Uterus (tissue), 4 donors: ENCODE data around the gene LRFN3. TPM values are rescaled to one million over a fixed set of nuclear protein-coding genes. Genes with fewer than 3 reads are reported as not detected.
"Not testable (repeated sequence)": the region's sequence is repeated elsewhere in the genome, so short reads cannot be mapped to it uniquely, and the experiment has no call there.

Experiments
- DNase-seq, 2 donors: peaks; one replicate each; pipeline ENCODE4 v3.0.0-alpha.2; 2019 to 2020
- H3K27ac ChIP-seq, 2 donors: fragments of 200-600 bp; sonication (generic); 1 replicate in 1 of 2; 2 replicates in 1 of 2; pipeline ENCODE4 v1.5.1; 2016 to 2018
- H3K27me3 ChIP-seq, 2 donors: fragments of 200-600 bp; sonication (generic); one replicate each; pipeline ENCODE4 v1.5.1; 2018 to 2019; ENCODE audit warnings: control low read depth in 1 of 2
- H3K36me3 ChIP-seq, 2 donors: fragments of 200-600 bp; sonication (generic); one replicate each; pipeline ENCODE4 v1.5.1; 2019; ENCODE audit warnings: control low read depth in 1 of 2
- H3K4me1 ChIP-seq, 2 donors: fragments of 200-600 bp; sonication (generic); one replicate each; pipeline ENCODE4 v1.5.1; 2018 to 2019; ENCODE audit warnings: control low read depth in 1 of 2
- H3K4me3 ChIP-seq, 2 donors: fragments of 200-600 bp; sonication (generic); 1 replicate in 1 of 2; 2 replicates in 1 of 2; pipeline ENCODE4 v1.5.1; 2018 to 2019; ENCODE audit warnings: mild to moderate bottlenecking in 1 of 2
- H3K9me3 ChIP-seq, 2 donors: fragments of 200-600 bp; sonication (generic); one replicate each; pipeline ENCODE4 v1.5.1; 2019; ENCODE audit warnings: control low read depth in 1 of 2
- CTCF ChIP-seq, 4 experiments: fragments of 200-600 bp in 2 of 4; fragments of 450-650 bp in 2 of 4; sonication (generic) in 2 of 4; IDR thresholded peaks; one replicate each; pipeline ENCODE4 v1.5.1; 2016 to 2019; ENCODE audit warnings: antibody characterized with exemption in 4 of 4, mild to moderate bottlenecking in 2 of 4, moderate library complexity in 1 of 4
- POLR2A ChIP-seq, 2 donors: fragments of 450-650 bp; IDR thresholded peaks; one replicate each; pipeline ENCODE4 v1.6.1; 2016; ENCODE audit warnings: antibody characterized with exemption in 2 of 2, mild to moderate bottlenecking in 1 of 2, moderate library complexity in 1 of 2
- intact Hi-C: fragments of 100-400 bp; cut with DNase I; formaldehyde crosslinking; loops from one replicate; pipeline ENCODE4 v1.15.1; 2023; ENCODE audit warnings: low total_unique reads
- total RNA-seq, 4 donors: library from RNA; depleted of rRNA in 3 of 4; stranded (reverse); fragments of >200 nt in 3 of 4; gene quantifications; one replicate each; pipeline versions ENCODE4 v1.1.0 to v1.2.4, GENCODE V29; 2014 to 2023
- donor health status: DM: yes; HTN: yes; CAD: no.

LRFN3 gene
- total RNA-seq, 4 donors from 2014 or later, result 3.1 to 22.4 (median 9.6) TPM

- H3K27ac ChIP-seq, result no peak overlapping the region
- H3K36me3 ChIP-seq, result no peaks in the 10 kb centered on the region
- H3K9me3 ChIP-seq, result no peaks in the 10 kb centered on the region
- no peaks in the 10 kb centered on the region for H3K27me3 ChIP-seq
- intact Hi-C loops, result no loop called here
- TF ChIP-seq CTCF (IDR thresholded peaks at IDR 0.05) (no peak), POLR2A (IDR thresholded peaks at IDR 0.05) (no peak)
- H3K4me3 ChIP-seq, result no peak overlapping the region
- no peak for DNase-seq
- no peaks in the 10 kb centered on the region for H3K4me1 ChIP-seq
Observed at GRCh38 chr19:35975608-35976214, 39.5 kb downstream of the LRFN3 start.

GRCh38 chr19:35977446-35978222 lies 41.5 kb downstream of the LRFN3 start:
- no peaks in the 10 kb centered on the region for H3K36me3 ChIP-seq
- no peaks in the 10 kb centered on the region for H3K27me3 ChIP-seq
- no peak for DNase-seq
- intact Hi-C loops, result no loop called here
- H3K4me1 ChIP-seq, result no peaks in the 10 kb centered on the region
- no peak overlapping the region for H3K27ac ChIP-seq
- TF ChIP-seq CTCF (IDR thresholded peaks at IDR 0.05), result no peak
- TF ChIP-seq POLR2A (IDR thresholded peaks at IDR 0.05), result no peak
- H3K9me3 ChIP-seq, result no peaks in the 10 kb centered on the region
- H3K4me3 ChIP-seq, result no peak overlapping the region

- no peaks in the 10 kb centered on the region for H3K9me3 ChIP-seq
- H3K4me1 ChIP-seq, result no peaks in the 10 kb centered on the region
- intact Hi-C loops, result no loop called here
- no peak overlapping the region for H3K4me3 ChIP-seq
- no peak for TF ChIP-seq POLR2A (IDR thresholded peaks at IDR 0.05)
- no peak for TF ChIP-seq CTCF (IDR thresholded peaks at IDR 0.05)
- H3K27ac ChIP-seq, result no peak overlapping the region
- no peaks in the 10 kb centered on the region for H3K27me3 ChIP-seq
- H3K36me3 ChIP-seq, result no peaks in the 10 kb centered on the region
- no peak for DNase-seq
Observed at GRCh38 chr19:35978271-35978670, 42.1 kb downstream of the LRFN3 start.

- TF ChIP-seq CTCF (IDR thresholded peaks at IDR 0.05) (no peak), POLR2A (IDR thresholded peaks at IDR 0.05) (no peak)
- Histone ChIP-seq H3K4me1 (no peaks in the 10 kb centered on the region), H3K27me3 (no peaks in the 10 kb centered on the region), H3K27ac (no peak overlapping the region), H3K4me3 (no peak overlapping the region), H3K36me3 (no peaks in the 10 kb centered on the region), H3K9me3 (no peaks in the 10 kb centered on the region)
- intact Hi-C loops, result no loop called here
- no peak for DNase-seq
Observed at GRCh38 chr19:35978832-35979365, 42.7 kb downstream of the LRFN3 start.

GRCh38 chr19:35980997-35981396 lies 44.8 kb downstream of the LRFN3 start:
- H3K27ac ChIP-seq, H3K9me3 ChIP-seq, DNase-seq, H3K27me3 ChIP-seq, H3K4me1 ChIP-seq, H3K36me3 ChIP-seq, intact Hi-C loops, H3K4me3 ChIP-seq: not testable (repeated sequence)
